HepG2 (cell line): ENCODE measurements around the gene HTD2. TPM values are rescaled to one million over a fixed set of nuclear protein-coding genes. Genes with fewer than 3 reads are reported as not detected.

Source experiments
- ATAC-seq: fragments of 200-7000 bp; cut with Tn5 transposase; 3 replicates; pipeline ENCODE4 v1.9.1; 2020; ENCODE audit warnings: mild to moderate bottlenecking, moderate library complexity
- BruUV-seq: library from RNA; stranded (reverse); fragments of 400-500 nt; replicated peaks from 2 replicates; lab custom pipeline; 2021; lab: Mats Ljungman, UMichigan
- CTCF ChIA-PET: fragments of 300-600 bp; formaldehyde crosslinking; extraction: SDS; loops from one replicate; lab custom pipeline; 2021; ENCODE audit warnings: low total read pairs, inconsistent platforms, low intra/inter-chr PET ratio; lab: Yijun Ruan, JAX
- POLR2A ChIA-PET: fragments of 350-600 bp; sonication (Branson Sonifier 250); formaldehyde crosslinking; loops from one replicate; lab custom pipeline; 2020; ENCODE audit warnings: antibody characterized with exemption, inconsistent platforms; lab: Yijun Ruan, JAX
- DNase-seq: peaks from one replicate; pipeline ENCODE4 v3.0.0-alpha.2; 2015; ENCODE audit warnings: low spot score
- FAIRE-seq: peaks from 3 replicates; lab custom pipeline; 2011; peaks lifted over from hg19 to GRCh38; lab: Jason Lieb, UNC
- H2AFZ ChIP-seq: one replicate; pipeline ENCODE4 v1.6.1; 2011; ENCODE audit warnings: low read length, inconsistent platforms
- H3K27ac ChIP-seq: fragments of 300-600 bp; 3 replicates; pipeline ENCODE4 v1.8.0; 2011; ENCODE audit warnings: mixed run types, mild to moderate bottlenecking, mixed read lengths, low read length, inconsistent platforms; ENCODE audit not compliant: insufficient read depth; ENCODE audit errors: extremely low read length
- H3K27me3 ChIP-seq, 2 experiments: fragments of 200-600 bp in 1 of 2; 2 replicates in 1 of 2; 3 replicates in 1 of 2; pipeline versions ENCODE4 v1.6.0 to v1.8.0; 2011; ENCODE audit warnings: low read length in 2 of 2, mild to moderate bottlenecking in 2 of 2, moderate library complexity in 2 of 2, inconsistent platforms in 1 of 2; ENCODE audit not compliant: insufficient read depth in 2 of 2, control insufficient read depth in 1 of 2
- H3K36me3 ChIP-seq, 2 experiments: fragments of 200-600 bp in 1 of 2; replicated peaks in 1 of 2; 2 replicates in 1 of 2; 3 replicates in 1 of 2; pipeline versions ENCODE4 v1.5.1 to v1.8.0; 2011; ENCODE audit warnings: low read length in 2 of 2, inconsistent platforms in 1 of 2; ENCODE audit not compliant: insufficient read depth in 2 of 2, control insufficient read depth in 1 of 2
- H3K4me1 ChIP-seq: 2 replicates; pipeline ENCODE4 v1.5.1; 2012; ENCODE audit warnings: low read length, inconsistent platforms; ENCODE audit not compliant: insufficient read depth
- H3K4me2 ChIP-seq: 2 replicates; pipeline ENCODE4 v1.6.0; 2011; ENCODE audit warnings: low read depth, low read length, inconsistent platforms
- H3K4me3 ChIP-seq, 3 experiments: fragments of 200-600 bp in 1 of 3; sonication (generic), shearing (Covaris generic) in 1 of 3; replicated peaks in 1 of 3; 2 replicates each; pipeline ENCODE4 v1.5.1; 2011 to 2016; ENCODE audit warnings: low read length in 3 of 3, inconsistent platforms in 2 of 3, low read depth in 2 of 3, mild to moderate bottlenecking in 2 of 3, control low read depth in 1 of 3, mixed read lengths in 1 of 3; ENCODE audit not compliant: insufficient read depth in 1 of 3
- H3K79me2 ChIP-seq: one replicate; pipeline ENCODE4 v1.6.1; 2011; ENCODE audit warnings: low read length, inconsistent platforms; ENCODE audit not compliant: insufficient read depth
- H3K9ac ChIP-seq: 2 replicates; pipeline ENCODE4 v1.6.0; 2011; ENCODE audit warnings: mild to moderate bottlenecking, low read depth, low read length, inconsistent platforms; ENCODE audit not compliant: insufficient read depth
- H3K9me3 ChIP-seq: 2 replicates; pipeline ENCODE4 v1.5.1; 2012; ENCODE audit warnings: mild to moderate bottlenecking, low read length
- H4K20me1 ChIP-seq: 2 replicates; pipeline ENCODE4 v1.6.0; 2011; ENCODE audit warnings: inconsistent platforms, mild to moderate bottlenecking, low read length, moderate library complexity; ENCODE audit not compliant: insufficient read depth
- ARNTL ChIP-seq: sonication (generic); formaldehyde crosslinking; IDR thresholded peaks from 2 replicates; pipeline ENCODE4 v1.4.0; 2020; ENCODE audit warnings: mild to moderate bottlenecking, missing genetic modification reagents
- ATM ChIP-seq: fragments of 450-650 bp; IDR thresholded peaks from 2 replicates; pipeline ENCODE4 v1.7.1; 2017; ENCODE audit warnings: mild to moderate bottlenecking, borderline replicate concordance
- CAMTA2 ChIP-seq: sonication (generic); formaldehyde crosslinking; IDR thresholded peaks from 2 replicates; pipeline ENCODE4 v1.4.0; 2020; ENCODE audit warnings: mild to moderate bottlenecking, missing genetic modification reagents, borderline replicate concordance
- ELF1 ChIP-seq: sonication (generic); formaldehyde crosslinking; IDR thresholded peaks from 2 replicates; pipeline ENCODE4 v1.4.0; 2020; ENCODE audit warnings: missing genetic modification reagents
- HOXA3 ChIP-seq: sonication (generic); formaldehyde crosslinking; IDR thresholded peaks from 2 replicates; pipeline ENCODE4 v1.5.0; 2020; ENCODE audit warnings: missing genetic modification reagents
- MTA1 ChIP-seq: sonication (generic); formaldehyde crosslinking; IDR thresholded peaks from 2 replicates; pipeline ENCODE4 v1.4.0; 2020; ENCODE audit warnings: missing genetic modification reagents, mild to moderate bottlenecking, borderline replicate concordance
- NONO ChIP-seq, 2 experiments: fragments of 450-650 bp in 1 of 2; sonication (generic) in 1 of 2; formaldehyde crosslinking in 1 of 2; IDR thresholded peaks in 1 of 2; conservative IDR thresholded peaks in 1 of 2; 2 replicates each; pipeline versions ENCODE4 v1.6.1 to v1.8.0; 2017 to 2022; ENCODE audit warnings: mild to moderate bottlenecking in 1 of 2, missing genetic modification reagents in 1 of 2, moderate library complexity in 1 of 2
- ZBTB39 ChIP-seq: sonication (generic); formaldehyde crosslinking; IDR thresholded peaks from 2 replicates; pipeline ENCODE4 v1.5.0; 2020; ENCODE audit warnings: missing genetic modification reagents
- ZFP90 ChIP-seq: sonication (generic); formaldehyde crosslinking; IDR thresholded peaks from 2 replicates; pipeline ENCODE4 v1.8.0; 2022; ENCODE audit warnings: missing genetic modification reagents, mild to moderate bottlenecking, inconsistent platforms, borderline replicate concordance
- ZNF225 ChIP-seq: sonication (generic); formaldehyde crosslinking; IDR thresholded peaks from 2 replicates; pipeline ENCODE4 v1.4.0; 2020; ENCODE audit warnings: mild to moderate bottlenecking, missing genetic modification reagents
- ZNF678 ChIP-seq: sonication (generic); formaldehyde crosslinking; IDR thresholded peaks from 2 replicates; pipeline ENCODE4 v1.4.0; 2020; ENCODE audit warnings: mild to moderate bottlenecking, missing genetic modification reagents
- ZNF7 ChIP-seq: IDR thresholded peaks from 2 replicates; pipeline ENCODE4 v1.6.1; 2016; ENCODE audit warnings: missing biosample characterization, missing genetic modification reagents
- ZSCAN20 ChIP-seq: sonication (generic); formaldehyde crosslinking; IDR thresholded peaks from 2 replicates; pipeline ENCODE4 v1.4.0; 2020; ENCODE audit warnings: missing genetic modification reagents, mild to moderate bottlenecking, borderline replicate concordance
- ZSCAN21 ChIP-seq: sonication (generic); formaldehyde crosslinking; IDR thresholded peaks from 2 replicates; pipeline ENCODE4 v1.8.0; 2022; ENCODE audit warnings: mild to moderate bottlenecking, missing genetic modification reagents, moderate library complexity, borderline replicate concordance
- WGBS: methylation state at CpG from one replicate; pipeline ENCODE4 v1.1.6; 2017; ENCODE audit warnings: low lambda C conversion rate; 5-methylcytosine and 5-hydroxymethylcytosine counted together
- in situ Hi-C: cut with HindIII; loops from 2 replicates; pipeline ENCODE4 v1.10.0; 2017; ENCODE audit warnings: low pct_unique_long_range_greater_than_20kb; ENCODE audit not compliant: extremely low pct_ligation_motif_present
- intact Hi-C: fragments of 100-400 bp; cut with micrococcal nuclease; formaldehyde crosslinking; loops from one replicate; pipeline ENCODE4 v1.10.0; 2022; ENCODE audit not compliant: unreplicated experiment
- polyA plus RNA-seq, 8 experiments: library from polyadenylated mRNA; depleted of rRNA in 3 of 8; stranded (reverse) in 7 of 8; unstranded in 1 of 8; fragments of >200 nt; fragmentation: Illumina TruSeq in 4 of 8; extraction: Trizol in 4 of 8; gene quantifications; 2 replicates each; pipeline versions ENCODE4 v1.2.1 to v1.2.3, GENCODE V29; 2011 to 2016; ENCODE audit warnings: low read depth in 4 of 8, missing spikeins in 1 of 8, mixed read lengths in 1 of 8; ENCODE audit not compliant: insufficient read depth in 1 of 8
- total RNA-seq, 5 experiments: library from RNA; depleted of rRNA; stranded (reverse); fragments of >200 nt; fragmentation: Illumina TruSeq; extraction: Trizol; gene quantifications; 2 replicates each; pipeline ENCODE4 v1.2.3, GENCODE V29; 2016; ENCODE audit warnings: low read depth in 1 of 5

HTD2 gene
- total and polyA plus RNA-seq, 2 of the 13 experiments (the other 11 are each of a cell fraction or from before 2014, with no cell fraction given) = 8.6 to 13.7 TPM

- FAIRE-seq (no peak), ATAC-seq (peak; percentile 73), DNase-seq (no peak)
- Histone ChIP-seq H2AFZ (no peak overlapping the region), H3K27me3 (no peaks in the 10 kb centered on the region), H3K27ac (no peak overlapping the region), H3K9me3 (no peaks in the 10 kb centered on the region), H4K20me1 (no peaks in the 10 kb centered on the region), H3K4me1 (peaks cover 20% of the 10 kb centered on the region), H3K36me3 (peaks cover 1 to 3% of the 10 kb centered on the region in 2 experiments; a peak in 1 of 5 replicates), H3K9ac (no peak overlapping the region), H3K4me3 (no peak overlapping the region), H3K79me2 (no peaks in the 10 kb centered on the region), H3K4me2 (no peak overlapping the region; the same call in 1 of the 2 replicates)
- 30% methylated on average over 5 of the region's 5 CpGs for WGBS
- intact Hi-C loops = no loop called here
- BruUV-seq = no TSS peak
- TF ChIP-seq ZFP90 (CRISPR knock-in tag) (no peak), ZNF7 (CRISPR knock-in tag) (peak; percentile 90)
- in situ Hi-C loops = no loop called here
- ChIA-PET POLR2A (no interaction called here), CTCF (no interaction called here)
These were observed 36.4 kb downstream of the HTD2 start for GRCh38 chr3:58342676-58343075.

GRCh38 chr3:58345457-58345856 is 39.1 kb downstream of the HTD2 start:
- ChIA-PET POLR2A (no interaction called here), CTCF (no interaction called here)
- H3K4me3 ChIP-seq = no peak overlapping the region
- ATAC-seq (no peak), DNase-seq (no peak), FAIRE-seq (no peak)
- no peaks in the 10 kb centered on the region for H3K9me3 ChIP-seq
- BruUV-seq = no TSS peak
- no peak overlapping the region for H2AFZ ChIP-seq
- intact Hi-C loops (no loop called here), in situ Hi-C loops (no loop called here)
- no peak overlapping the region for H3K27ac ChIP-seq
- peaks cover 1 to 3% of the 10 kb centered on the region in 2 experiments; a peak in 1 of 5 replicates for H3K36me3 ChIP-seq
- H3K79me2 ChIP-seq = peaks cover 4% of the 10 kb centered on the region
- H3K4me1 ChIP-seq = peaks cover 26% of the 10 kb centered on the region
- H4K20me1 ChIP-seq = no peaks in the 10 kb centered on the region; the same call in 1 of the 2 replicates
- H3K4me2 ChIP-seq = no peak overlapping the region
- 93% methylated on average over 4 of the region's 4 CpGs for WGBS
- H3K27me3 ChIP-seq = no peaks in the 10 kb centered on the region
- no peak overlapping the region for H3K9ac ChIP-seq
- TF ChIP-seq MTA1 = no peak
- no peak for TF ChIP-seq HOXA3 (CRISPR knock-in tag)
- TF ChIP-seq ZBTB39 = no peak
- no peak for TF ChIP-seq NONO (IDR thresholded peaks at IDR 0.05)
- TF ChIP-seq NONO (CRISPR knock-in tag; conservative IDR thresholded peaks at IDR 0.05) = no peak
- TF ChIP-seq ATM = no peak
- TF ChIP-seq ZSCAN21 (CRISPR knock-in tag) = no peak
- TF ChIP-seq ELF1 = no peak
- TF ChIP-seq ZSCAN20 = no peak
- TF ChIP-seq CAMTA2 (CRISPR knock-in tag) = no peak
- no peak for TF ChIP-seq ZNF225 (CRISPR knock-in tag)
- no peak for TF ChIP-seq ZNF678 (CRISPR knock-in tag)
- TF ChIP-seq ARNTL (CRISPR knock-in tag) = no peak
